Posterior vena cava (tissue), 2 donors: Measurements from ENCODE around the gene CCDC192. TPM values are rescaled to one million over a fixed set of nuclear protein-coding genes. Genes with fewer than 3 reads are reported as not detected.

Experiments
- DNase-seq: peaks from one replicate; pipeline ENCODE4 v3.0.0-alpha.2; 2020; ENCODE audit warnings: low spot score
- intact Hi-C, 2 donors: fragments of 100-400 bp; cut with DNase I; formaldehyde crosslinking; loops; one replicate each; pipeline versions ENCODE4 v1.14.1 to v1.14.2; 2022 to 2023
- total RNA-seq, 2 donors: library from RNA; stranded (reverse); fragmentation: NEBNext Ultra II Directional; extraction: Animal tissue kit (Norgen Biotek cat#: 25700); gene quantifications; one replicate each; pipeline ENCODE4 v1.2.1, GENCODE V29; 2021
- donor health status: DM: yes; HTN: yes; CAD: no.
- donor health status: DM: yes; HTN: yes; CAD: no.

Gene CCDC192
- total RNA-seq, 2 donors from 2014 or later, result not detected

GRCh38 chr5:127928053-127928452 is 224.9 kb downstream of the CCDC192 start:
- intact Hi-C loops, result no loop called here
- no peak for DNase-seq

- no peak for DNase-seq
- intact Hi-C loops, result no loop called here
Measured at GRCh38 chr5:127930311-127930710, 227.1 kb downstream of the CCDC192 start.

DNA sequence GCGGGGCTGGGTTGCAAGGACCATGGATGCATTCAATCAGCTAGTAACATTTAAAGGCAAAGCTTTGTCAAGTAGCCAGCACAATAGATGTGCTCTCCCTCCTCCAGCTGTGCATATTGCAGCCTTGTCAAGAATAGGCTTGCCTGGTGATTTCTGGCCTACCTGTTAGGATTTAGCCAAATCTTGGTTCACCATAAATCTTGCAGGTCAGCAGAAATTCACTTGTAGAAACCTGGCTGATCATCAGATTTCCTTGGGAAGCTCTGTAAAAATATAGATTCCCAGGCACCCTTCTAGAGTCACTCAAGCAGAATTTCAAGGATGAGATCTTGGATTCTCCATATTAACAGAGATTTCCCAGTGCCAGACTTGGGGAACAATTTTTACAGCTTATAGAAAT is 228.2 kb downstream of the CCDC192 start:
- intact Hi-C loops, result no loop called here

GRCh38 chr5:127933348-127933747 is 230.2 kb downstream of the CCDC192 start:
- DNase-seq, result no peak
- intact Hi-C loops, result no loop called here

More for the DNA sequence above, 228.2 kb downstream of the CCDC192 start:
- DNase-seq, result no peak

DNA sequence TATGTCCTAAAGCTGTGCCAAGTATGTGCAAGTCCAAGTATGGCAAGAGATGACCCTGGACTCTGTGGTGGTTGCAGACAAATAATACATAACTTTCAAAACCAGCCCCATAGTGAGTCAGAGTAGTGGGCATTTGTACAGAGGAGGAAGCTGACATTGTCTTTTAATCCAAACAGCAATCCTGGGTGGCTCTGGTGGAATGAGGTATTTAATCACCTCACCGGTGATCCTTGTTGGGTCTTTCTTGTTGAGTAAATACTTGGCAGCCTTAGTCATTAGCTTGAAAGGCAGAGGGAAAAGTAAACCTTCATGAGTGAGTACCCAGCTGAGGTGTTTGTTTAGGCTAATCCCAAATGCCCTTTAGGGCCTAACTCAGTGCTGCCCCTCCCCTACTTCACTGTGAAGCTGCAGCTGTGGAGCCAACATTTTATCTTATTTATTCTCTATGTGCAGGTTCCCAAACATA is 231.6 kb downstream of the CCDC192 start:
- intact Hi-C loops, result no loop called here
- DNase-seq, result no peak

- DNase-seq, result no peak
- intact Hi-C loops, result no loop called here
Measured at GRCh38 chr5:127935398-127935797, 232.2 kb downstream of the CCDC192 start.

DNA sequence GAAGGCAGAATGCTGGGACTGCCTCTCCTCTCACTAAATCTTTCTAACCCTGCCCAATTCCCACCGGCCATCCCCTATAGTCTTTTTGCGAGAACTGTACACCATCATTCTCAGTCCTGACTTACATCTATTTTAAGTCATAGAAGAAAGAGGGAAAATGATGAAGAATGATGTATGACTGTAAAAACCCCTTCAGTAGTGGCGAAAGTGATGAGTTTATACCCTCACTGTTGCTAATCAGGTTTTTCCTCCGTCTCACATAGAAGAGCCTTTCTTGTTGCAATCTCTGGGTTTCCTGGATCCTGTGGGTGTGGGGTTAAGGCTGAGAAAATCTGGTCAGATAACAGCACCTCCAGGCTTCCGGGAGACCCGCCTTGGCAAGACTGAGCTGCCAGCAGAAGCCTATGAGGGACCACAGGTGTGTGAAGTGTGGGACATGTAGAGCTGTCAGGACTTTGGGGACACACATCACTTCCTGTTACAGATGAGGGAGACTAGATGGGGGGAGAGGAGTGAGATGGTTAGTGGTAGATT is 233.3 kb downstream of the CCDC192 start:
- intact Hi-C loops, result no loop called here
- DNase-seq, result no peak

GRCh38 chr5:127938746-127939145 is 235.6 kb downstream of the CCDC192 start:
- no peak for DNase-seq
- intact Hi-C loops, result no loop called here

DNA sequence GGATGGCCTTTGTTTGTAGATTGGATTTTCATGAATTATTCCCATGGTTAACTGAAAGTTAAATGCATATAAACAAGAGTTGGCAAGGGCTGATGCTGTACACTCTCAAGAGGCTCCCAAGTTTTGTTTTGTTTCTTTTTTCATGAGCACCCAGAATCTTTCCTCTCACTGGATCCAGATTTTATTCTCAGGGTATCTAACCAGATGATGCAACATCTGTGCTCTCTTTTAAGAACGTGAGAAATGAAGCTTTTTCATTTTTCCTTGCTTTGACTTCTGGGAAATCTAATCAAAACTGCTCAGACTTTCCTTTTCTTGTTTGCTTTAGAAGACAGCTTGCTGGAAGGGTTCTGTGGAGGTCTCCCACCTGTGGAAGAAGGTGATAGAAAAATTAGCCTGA is 237.7 kb downstream of the CCDC192 start:
- DNase-seq, result no peak
- intact Hi-C loops, result no loop called here

- no peak for DNase-seq
- intact Hi-C loops, result no loop called here
Measured at GRCh38 chr5:127941646-127942045, 238.5 kb downstream of the CCDC192 start.

DNA sequence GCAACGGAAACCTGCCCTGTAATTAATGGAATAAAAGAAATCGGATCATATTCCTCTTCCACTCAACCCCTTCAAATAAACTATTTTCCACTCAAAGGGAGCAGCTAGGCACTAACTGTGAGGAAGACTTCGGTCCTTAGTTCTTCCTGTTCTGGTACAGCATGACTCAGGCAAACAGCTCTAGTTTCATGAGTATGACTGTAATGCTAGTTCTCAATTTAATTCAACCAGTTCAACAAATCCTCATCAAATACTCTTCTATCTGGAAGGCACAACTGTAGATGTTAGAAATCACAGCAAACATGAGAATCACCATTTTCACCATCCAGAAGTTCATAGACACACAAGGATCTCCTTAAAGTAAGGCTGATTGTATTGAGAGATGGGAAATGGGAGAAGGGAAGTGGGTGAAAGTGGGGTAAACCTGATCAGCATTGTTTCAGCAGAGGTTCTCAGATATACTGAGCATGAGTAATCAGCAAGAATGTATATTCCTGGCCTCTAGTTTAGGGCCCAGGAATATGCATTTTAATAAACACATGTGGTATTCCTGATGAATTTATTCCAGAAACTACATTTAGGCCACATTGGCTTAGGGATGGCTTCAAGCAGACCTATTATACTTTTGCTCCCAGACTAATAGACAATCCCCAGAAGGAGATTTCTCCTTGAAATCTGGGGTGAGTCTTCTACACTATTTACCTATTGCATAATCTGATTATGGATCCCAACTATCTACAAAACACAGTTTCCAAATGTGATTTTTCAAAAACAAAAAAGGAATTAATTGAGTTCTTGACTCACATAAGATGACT is 239.3 kb downstream of the CCDC192 start:
- intact Hi-C loops, result no loop called here
- no peak for DNase-seq

GRCh38 chr5:127943061-127943371 is 239.8 kb downstream of the CCDC192 start:
- intact Hi-C loops, result no loop called here

DNA sequence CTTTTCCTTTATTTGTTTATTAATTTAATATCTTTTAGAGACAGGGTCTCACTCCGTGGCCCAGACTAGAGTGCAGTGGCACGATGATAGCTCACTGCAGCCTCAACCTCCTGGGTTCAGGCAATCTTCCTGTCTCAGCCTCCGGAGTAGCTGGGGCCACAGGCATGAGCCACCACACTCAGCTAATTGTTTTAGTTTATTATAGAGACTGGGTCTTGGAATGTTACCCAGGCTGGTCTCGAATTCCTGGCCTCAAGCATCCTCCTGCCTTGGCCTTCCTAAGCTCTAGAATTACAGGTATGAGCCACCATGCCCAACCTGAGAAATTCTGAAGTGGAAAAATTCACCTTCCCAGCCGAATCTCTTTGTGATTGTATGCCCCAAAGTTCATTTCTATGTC is 240.9 kb downstream of the CCDC192 start:
- intact Hi-C loops, result no loop called here
- no peak for DNase-seq

More at GRCh38 chr5:127943061-127943371, 239.8 kb downstream of the CCDC192 start:
- DNase-seq, result no peak

DNA sequence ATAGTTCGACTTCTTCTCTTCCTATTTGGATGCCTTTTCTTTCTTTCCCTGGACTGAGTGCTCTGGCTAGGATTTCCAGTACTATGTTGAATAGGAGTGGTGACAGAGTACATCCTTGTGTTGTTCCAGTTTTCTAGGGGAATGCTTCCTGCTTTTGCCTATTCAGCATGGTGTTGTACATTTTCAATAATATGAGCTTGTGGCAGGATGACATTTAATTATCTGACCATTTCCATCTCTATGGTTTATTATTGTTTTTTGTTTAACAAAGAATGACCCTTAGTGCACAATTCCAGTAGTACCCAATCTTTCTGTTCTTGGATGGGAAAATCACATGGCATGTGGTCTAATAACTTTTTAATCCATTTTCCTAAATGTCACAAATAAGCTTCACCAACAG is 244.8 kb downstream of the CCDC192 start:
- intact Hi-C loops, result no loop called here
- DNase-seq, result no peak

GRCh38 chr5:127950707-127951391 is 247.7 kb downstream of the CCDC192 start:
- intact Hi-C loops, result no loop called here
- DNase-seq, result no peak

GRCh38 chr5:127951791-127952190 is 248.6 kb downstream of the CCDC192 start:
- intact Hi-C loops, result no loop called here
- DNase-seq, result no peak

GRCh38 chr5:127957183-127957582 is 254.0 kb downstream of the CCDC192 start:
- intact Hi-C loops, result no loop called here
- no peak for DNase-seq

- intact Hi-C loops, result no loop called here
- DNase-seq, result no peak
Measured at GRCh38 chr5:127957701-127958239, 254.6 kb downstream of the CCDC192 start.

DNA sequence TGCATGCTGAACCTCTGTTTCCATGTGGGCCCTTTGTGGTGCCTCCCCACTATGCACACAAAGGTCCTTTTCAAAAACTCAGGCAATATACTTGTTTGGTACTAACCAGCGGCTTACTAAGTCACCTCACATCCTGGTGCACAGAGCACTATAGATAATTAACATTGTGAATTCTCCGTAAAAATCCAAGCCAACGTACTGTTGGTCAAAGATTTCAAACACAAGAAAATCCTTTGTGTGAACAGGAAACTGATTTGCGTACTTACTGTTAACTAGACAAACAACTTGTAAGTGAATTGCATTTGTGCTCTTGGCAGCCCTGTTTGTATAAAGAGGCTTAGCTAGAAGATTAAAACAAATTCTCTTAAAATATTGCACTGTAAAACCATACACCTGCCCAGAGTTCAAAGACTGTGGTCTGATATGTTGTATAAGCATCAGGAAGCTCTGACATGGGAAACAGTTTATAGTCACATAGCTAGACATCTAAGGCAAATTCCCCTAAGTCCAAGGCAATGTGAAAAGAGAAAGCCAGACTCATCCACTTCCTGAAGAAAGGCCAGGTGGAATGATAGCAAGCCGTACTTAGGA is 255.3 kb downstream of the CCDC192 start:
- no peak for DNase-seq
- intact Hi-C loops, result no loop called here

DNA sequence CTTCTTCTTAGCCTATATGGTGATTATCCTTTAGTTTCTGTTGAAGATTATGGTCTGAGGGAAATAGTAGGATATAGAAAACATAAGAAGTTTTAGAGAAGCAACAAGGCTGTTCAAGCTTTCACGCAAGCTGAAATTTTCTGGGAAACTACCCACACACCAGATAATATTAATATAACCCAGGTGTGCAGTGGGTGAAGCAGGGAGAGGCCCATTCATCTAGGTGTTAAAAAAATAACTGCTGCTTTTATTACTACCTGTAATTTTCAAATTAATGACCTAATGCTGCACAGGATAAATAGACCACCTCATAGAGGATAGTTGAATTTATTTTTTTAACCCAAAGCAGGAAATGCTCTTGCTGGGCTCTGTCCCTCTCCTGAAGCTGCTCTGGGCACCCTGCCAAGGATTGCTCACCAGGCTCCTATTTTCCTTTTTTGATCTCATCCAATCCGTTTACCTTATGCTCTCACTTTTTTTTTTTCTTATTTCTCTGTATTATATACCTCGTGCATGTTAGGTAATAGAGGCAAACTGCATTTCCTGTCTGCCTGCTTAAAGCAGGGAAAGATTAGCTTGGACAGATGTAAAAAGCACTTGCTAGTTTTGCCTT is 256.1 kb downstream of the CCDC192 start:
- DNase-seq, result no peak
- intact Hi-C loops, result no loop called here
